HepG2 (cell line): ENCODE data around the gene CD151. TPM values are rescaled to one million over a fixed set of nuclear protein-coding genes. Genes with fewer than 3 reads are reported as not detected.

Source experiments
- AGO2 ChIP-seq: fragments of 200-400 bp; formaldehyde crosslinking; optimal IDR thresholded peaks from 2 replicates; pipeline ENCODE3; 2017; ENCODE audit warnings: mild to moderate bottlenecking, low read depth, low read length, moderate library complexity
- KDM5A ChIP-seq: fragments of 200-600 bp; sonication (generic); IDR thresholded peaks from 2 replicates; pipeline ENCODE4 v1.7.0; 2018; ENCODE audit warnings: antibody characterized with exemption, mild to moderate bottlenecking, low read length, borderline replicate concordance
- KLF15 ChIP-seq: sonication (generic); formaldehyde crosslinking; IDR thresholded peaks from 2 replicates; pipeline ENCODE4 v1.8.1; 2023; ENCODE audit warnings: borderline replicate concordance, mild to moderate bottlenecking, inconsistent platforms, missing genetic modification reagents, mixed read lengths
- PHF5A ChIP-seq: IDR thresholded peaks from one replicate; pipeline ENCODE4 v1.6.1; 2018; ENCODE audit warnings: low read depth, missing genetic modification reagents; ENCODE audit not compliant: unreplicated experiment
- TMF1 ChIP-seq: sonication (generic); formaldehyde crosslinking; IDR thresholded peaks from 2 replicates; pipeline ENCODE4 v1.8.1; 2022; ENCODE audit warnings: low read depth, missing genetic modification reagents
- ZFP36L1 ChIP-seq: sonication (generic); formaldehyde crosslinking; IDR thresholded peaks from 2 replicates; pipeline ENCODE4 v1.8.0; 2022; ENCODE audit warnings: mild to moderate bottlenecking, missing genetic modification reagents, moderate library complexity
- ZKSCAN8 ChIP-seq: IDR thresholded peaks from 2 replicates; pipeline ENCODE4 v1.6.1; 2016; ENCODE audit warnings: borderline replicate concordance, missing genetic modification reagents, missing compliant biosample characterization
- ZNF383 ChIP-seq: sonication (generic); formaldehyde crosslinking; IDR thresholded peaks from 2 replicates; pipeline ENCODE4 v1.4.0; 2020; ENCODE audit warnings: missing genetic modification reagents, mild to moderate bottlenecking, borderline replicate concordance
- ZNF446 ChIP-seq: sonication (generic); formaldehyde crosslinking; IDR thresholded peaks from 2 replicates; pipeline ENCODE4 v1.5.0; 2020; ENCODE audit warnings: mild to moderate bottlenecking, missing genetic modification reagents
- ZNF547 ChIP-seq: sonication (generic); formaldehyde crosslinking; IDR thresholded peaks from 2 replicates; pipeline ENCODE4 v1.5.1; 2020; ENCODE audit warnings: mild to moderate bottlenecking, missing genetic modification reagents
- ZNF562 ChIP-seq: sonication (generic); formaldehyde crosslinking; IDR thresholded peaks from 2 replicates; pipeline ENCODE4 v1.8.0; 2022; ENCODE audit warnings: missing genetic modification reagents, borderline replicate concordance
- ZNF589 ChIP-seq: sonication (generic); formaldehyde crosslinking; conservative IDR thresholded peaks from 2 replicates; pipeline ENCODE4 v1.8.0; 2022; ENCODE audit warnings: mild to moderate bottlenecking, moderate library complexity, missing genetic modification reagents
- polyA plus RNA-seq, 8 experiments: library from polyadenylated mRNA; depleted of rRNA in 3 of 8; stranded (reverse) in 7 of 8; unstranded in 1 of 8; fragments of >200 nt; fragmentation: Illumina TruSeq in 4 of 8; extraction: Trizol in 4 of 8; gene quantifications; 2 replicates each; pipeline versions ENCODE4 v1.2.1 to v1.2.3, GENCODE V29; 2011 to 2016; ENCODE audit warnings: low read depth in 4 of 8, missing spikeins in 1 of 8, mixed read lengths in 1 of 8; ENCODE audit not compliant: insufficient read depth in 1 of 8
- total RNA-seq, 5 experiments: library from RNA; depleted of rRNA; stranded (reverse); fragments of >200 nt; fragmentation: Illumina TruSeq; extraction: Trizol; gene quantifications; 2 replicates each; pipeline ENCODE4 v1.2.3, GENCODE V29; 2016; ENCODE audit warnings: low read depth in 1 of 5
- TF ChIP-seq, protein P1 (sequence below): sonication (generic); formaldehyde crosslinking; IDR thresholded peaks from 2 replicates; pipeline ENCODE4 v1.4.0; 2020; ENCODE audit warnings: missing genetic modification reagents, borderline replicate concordance
- TF ChIP-seq, protein P2 (sequence below): sonication (generic); formaldehyde crosslinking; IDR thresholded peaks from 2 replicates; pipeline ENCODE4 v1.5.0; 2020; ENCODE audit warnings: mild to moderate bottlenecking, missing genetic modification reagents
- TF ChIP-seq, protein P3 (sequence below): sonication (generic); formaldehyde crosslinking; IDR thresholded peaks from 2 replicates; pipeline ENCODE4 v1.5.0; 2020; ENCODE audit warnings: missing genetic modification reagents
- TF ChIP-seq, protein P4 (sequence below): sonication (generic); formaldehyde crosslinking; IDR thresholded peaks from 2 replicates; pipeline ENCODE4 v1.5.1; 2020; ENCODE audit warnings: mild to moderate bottlenecking, moderate library complexity, missing genetic modification reagents

CD151 gene
- total and polyA plus RNA-seq, 2 of the 13 experiments (the other 11 are each of a cell fraction or from before 2014, with no cell fraction given), result 125 to 197 TPM

DNA sequence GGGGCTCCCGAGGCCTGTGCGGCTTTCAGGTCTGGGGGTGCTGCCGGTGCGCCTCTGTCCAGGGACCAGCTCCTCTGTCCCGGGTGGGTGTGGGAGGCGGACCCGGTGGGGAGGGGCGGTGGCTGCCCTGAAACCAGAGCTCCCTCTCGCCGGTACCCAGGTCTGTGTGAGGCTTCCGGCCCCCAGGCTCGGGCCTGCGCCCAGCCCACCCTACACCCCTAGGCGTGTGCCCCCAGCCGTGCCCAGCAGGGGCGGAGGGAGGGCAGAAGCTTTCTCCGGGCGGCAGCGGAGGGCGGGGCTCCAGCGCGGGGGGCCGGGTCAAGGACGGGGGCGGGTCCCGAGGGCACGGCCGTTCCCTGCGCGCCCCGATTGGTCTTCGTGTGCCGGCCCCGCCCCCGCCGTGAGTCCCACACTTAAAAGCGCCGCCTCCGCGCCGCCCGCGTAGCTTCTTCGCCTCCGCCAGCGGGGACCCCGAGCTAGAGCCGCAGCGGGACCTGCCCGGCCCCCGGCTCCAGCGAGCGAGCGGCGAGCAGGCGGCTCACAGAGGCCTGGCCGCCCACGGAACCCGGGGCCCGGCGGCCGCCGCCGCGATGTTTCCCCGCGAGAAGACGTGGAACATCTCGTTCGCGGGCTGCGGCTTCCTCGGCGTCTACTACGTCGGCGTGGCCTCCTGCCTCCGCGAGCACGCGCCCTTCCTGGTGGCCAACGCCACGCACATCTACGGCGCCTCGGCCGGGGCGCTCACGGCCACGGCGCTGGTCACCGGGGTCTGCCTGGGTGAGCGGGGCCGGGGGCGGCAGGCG is 13.4 kb upstream of the CD151 start (continued):
- TF ChIP-seq, protein P1, sequence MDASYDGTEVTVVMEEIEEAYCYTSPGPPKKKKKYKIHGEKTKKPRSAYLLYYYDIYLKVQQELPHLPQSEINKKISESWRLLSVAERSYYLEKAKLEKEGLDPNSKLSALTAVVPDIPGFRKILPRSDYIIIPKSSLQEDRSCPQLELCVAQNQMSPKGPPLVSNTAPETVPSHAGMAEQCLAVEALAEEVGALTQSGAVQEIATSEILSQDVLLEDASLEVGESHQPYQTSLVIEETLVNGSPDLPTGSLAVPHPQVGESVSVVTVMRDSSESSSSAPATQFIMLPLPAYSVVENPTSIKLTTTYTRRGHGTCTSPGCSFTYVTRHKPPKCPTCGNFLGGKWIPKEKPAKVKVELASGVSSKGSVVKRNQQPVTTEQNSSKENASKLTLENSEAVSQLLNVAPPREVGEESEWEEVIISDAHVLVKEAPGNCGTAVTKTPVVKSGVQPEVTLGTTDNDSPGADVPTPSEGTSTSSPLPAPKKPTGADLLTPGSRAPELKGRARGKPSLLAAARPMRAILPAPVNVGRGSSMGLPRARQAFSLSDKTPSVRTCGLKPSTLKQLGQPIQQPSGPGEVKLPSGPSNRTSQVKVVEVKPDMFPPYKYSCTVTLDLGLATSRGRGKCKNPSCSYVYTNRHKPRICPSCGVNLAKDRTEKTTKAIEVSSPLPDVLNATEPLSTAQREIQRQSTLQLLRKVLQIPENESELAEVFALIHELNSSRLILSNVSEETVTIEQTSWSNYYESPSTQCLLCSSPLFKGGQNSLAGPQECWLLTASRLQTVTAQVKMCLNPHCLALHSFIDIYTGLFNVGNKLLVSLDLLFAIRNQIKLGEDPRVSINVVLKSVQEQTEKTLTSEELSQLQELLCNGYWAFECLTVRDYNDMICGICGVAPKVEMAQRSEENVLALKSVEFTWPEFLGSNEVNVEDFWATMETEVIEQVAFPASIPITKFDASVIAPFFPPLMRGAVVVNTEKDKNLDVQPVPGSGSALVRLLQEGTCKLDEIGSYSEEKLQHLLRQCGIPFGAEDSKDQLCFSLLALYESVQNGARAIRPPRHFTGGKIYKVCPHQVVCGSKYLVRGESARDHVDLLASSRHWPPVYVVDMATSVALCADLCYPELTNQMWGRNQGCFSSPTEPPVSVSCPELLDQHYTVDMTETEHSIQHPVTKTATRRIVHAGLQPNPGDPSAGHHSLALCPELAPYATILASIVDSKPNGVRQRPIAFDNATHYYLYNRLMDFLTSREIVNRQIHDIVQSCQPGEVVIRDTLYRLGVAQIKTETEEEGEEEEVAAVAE, result no peak
- TF ChIP-seq, protein P2, sequence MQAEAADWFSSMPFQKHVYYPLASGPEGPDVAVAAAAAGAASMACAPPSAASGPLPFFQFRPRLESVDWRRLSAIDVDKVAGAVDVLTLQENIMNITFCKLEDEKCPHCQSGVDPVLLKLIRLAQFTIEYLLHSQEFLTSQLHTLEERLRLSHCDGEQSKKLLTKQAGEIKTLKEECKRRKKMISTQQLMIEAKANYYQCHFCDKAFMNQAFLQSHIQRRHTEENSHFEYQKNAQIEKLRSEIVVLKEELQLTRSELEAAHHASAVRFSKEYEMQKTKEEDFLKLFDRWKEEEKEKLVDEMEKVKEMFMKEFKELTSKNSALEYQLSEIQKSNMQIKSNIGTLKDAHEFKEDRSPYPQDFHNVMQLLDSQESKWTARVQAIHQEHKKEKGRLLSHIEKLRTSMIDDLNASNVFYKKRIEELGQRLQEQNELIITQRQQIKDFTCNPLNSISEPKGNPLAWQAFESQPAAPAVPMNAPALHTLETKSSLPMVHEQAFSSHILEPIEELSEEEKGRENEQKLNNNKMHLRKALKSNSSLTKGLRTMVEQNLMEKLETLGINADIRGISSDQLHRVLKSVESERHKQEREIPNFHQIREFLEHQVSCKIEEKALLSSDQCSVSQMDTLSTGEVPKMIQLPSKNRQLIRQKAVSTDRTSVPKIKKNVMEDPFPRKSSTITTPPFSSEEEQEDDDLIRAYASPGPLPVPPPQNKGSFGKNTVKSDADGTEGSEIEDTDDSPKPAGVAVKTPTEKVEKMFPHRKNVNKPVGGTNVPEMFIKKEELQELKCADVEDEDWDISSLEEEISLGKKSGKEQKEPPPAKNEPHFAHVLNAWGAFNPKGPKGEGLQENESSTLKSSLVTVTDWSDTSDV (CRISPR knock-in tag), result peak; percentile 41; the same call in 1 of the 2 replicates
- TF ChIP-seq ZNF589 (CRISPR knock-in tag) (0 out of 2 replicates have a peak, but pooled peaks have one; percentile 3), KDM5A (peak; percentile 32; the same call in 1 of the 2 replicates), AGO2 (peak; percentile 32), TMF1 (0 out of 2 replicates have a peak, but pooled peaks have one; percentile 31), ZFP36L1 (CRISPR knock-in tag) (peak; percentile 35), ZNF383 (0 out of 2 replicates have a peak, but pooled peaks have one; percentile 76), ZNF562 (CRISPR knock-in tag) (no peak), KLF15 (CRISPR knock-in tag) (peak; percentile 14; the same call in 1 of the 2 replicates), ZKSCAN8 (CRISPR knock-in tag) (no peak), PHF5A (CRISPR knock-in tag) (peak; percentile 23), ZNF547 (CRISPR knock-in tag) (peak; percentile 79; the same call in 1 of the 2 replicates), ZNF446 (CRISPR knock-in tag) (peak; percentile 67; the same call in 1 of the 2 replicates)
- TF ChIP-seq, protein P3, sequence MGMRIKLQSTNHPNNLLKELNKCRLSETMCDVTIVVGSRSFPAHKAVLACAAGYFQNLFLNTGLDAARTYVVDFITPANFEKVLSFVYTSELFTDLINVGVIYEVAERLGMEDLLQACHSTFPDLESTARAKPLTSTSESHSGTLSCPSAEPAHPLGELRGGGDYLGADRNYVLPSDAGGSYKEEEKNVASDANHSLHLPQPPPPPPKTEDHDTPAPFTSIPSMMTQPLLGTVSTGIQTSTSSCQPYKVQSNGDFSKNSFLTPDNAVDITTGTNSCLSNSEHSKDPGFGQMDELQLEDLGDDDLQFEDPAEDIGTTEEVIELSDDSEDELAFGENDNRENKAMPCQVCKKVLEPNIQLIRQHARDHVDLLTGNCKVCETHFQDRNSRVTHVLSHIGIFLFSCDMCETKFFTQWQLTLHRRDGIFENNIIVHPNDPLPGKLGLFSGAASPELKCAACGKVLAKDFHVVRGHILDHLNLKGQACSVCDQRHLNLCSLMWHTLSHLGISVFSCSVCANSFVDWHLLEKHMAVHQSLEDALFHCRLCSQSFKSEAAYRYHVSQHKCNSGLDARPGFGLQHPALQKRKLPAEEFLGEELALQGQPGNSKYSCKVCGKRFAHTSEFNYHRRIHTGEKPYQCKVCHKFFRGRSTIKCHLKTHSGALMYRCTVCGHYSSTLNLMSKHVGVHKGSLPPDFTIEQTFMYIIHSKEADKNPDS (CRISPR knock-in tag), result peak; percentile 30; the same call in 1 of the 2 replicates
- TF ChIP-seq, protein P4, sequence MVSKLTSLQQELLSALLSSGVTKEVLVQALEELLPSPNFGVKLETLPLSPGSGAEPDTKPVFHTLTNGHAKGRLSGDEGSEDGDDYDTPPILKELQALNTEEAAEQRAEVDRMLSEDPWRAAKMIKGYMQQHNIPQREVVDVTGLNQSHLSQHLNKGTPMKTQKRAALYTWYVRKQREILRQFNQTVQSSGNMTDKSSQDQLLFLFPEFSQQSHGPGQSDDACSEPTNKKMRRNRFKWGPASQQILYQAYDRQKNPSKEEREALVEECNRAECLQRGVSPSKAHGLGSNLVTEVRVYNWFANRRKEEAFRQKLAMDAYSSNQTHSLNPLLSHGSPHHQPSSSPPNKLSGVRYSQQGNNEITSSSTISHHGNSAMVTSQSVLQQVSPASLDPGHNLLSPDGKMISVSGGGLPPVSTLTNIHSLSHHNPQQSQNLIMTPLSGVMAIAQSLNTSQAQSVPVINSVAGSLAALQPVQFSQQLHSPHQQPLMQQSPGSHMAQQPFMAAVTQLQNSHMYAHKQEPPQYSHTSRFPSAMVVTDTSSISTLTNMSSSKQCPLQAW (CRISPR knock-in tag), result peak; percentile 42
